ENCODE data around the gene RPLP2. TPM values are rescaled to one million over a fixed set of nuclear protein-coding genes. Genes with fewer than 3 reads are reported as not detected.

RPLP2 gene
- total RNA-seq, 1 experiment from 2014 or later: 2,582 TPM

DNA sequence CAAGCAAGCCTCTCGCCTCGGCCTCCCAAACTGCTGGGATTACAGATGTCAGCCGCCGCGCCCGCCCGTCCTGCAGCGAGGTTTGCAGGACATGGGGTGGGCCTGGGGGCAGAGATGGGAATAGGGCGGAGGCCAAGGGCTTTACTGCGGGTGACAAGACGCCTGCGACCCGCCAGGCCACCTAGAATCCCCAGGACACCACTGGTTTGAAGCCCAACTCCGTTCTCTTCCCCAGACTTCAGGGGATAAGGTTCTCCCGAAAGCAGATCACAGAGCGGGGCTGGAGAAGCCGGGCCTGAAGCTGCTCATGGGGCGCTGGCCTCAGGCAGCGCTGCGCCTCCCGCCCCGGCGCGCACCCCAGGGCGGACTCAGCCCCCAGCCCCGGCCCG, 32.2 kb downstream of the RPLP2 start (continued):
- TF ChIP-seq, protein P1, sequence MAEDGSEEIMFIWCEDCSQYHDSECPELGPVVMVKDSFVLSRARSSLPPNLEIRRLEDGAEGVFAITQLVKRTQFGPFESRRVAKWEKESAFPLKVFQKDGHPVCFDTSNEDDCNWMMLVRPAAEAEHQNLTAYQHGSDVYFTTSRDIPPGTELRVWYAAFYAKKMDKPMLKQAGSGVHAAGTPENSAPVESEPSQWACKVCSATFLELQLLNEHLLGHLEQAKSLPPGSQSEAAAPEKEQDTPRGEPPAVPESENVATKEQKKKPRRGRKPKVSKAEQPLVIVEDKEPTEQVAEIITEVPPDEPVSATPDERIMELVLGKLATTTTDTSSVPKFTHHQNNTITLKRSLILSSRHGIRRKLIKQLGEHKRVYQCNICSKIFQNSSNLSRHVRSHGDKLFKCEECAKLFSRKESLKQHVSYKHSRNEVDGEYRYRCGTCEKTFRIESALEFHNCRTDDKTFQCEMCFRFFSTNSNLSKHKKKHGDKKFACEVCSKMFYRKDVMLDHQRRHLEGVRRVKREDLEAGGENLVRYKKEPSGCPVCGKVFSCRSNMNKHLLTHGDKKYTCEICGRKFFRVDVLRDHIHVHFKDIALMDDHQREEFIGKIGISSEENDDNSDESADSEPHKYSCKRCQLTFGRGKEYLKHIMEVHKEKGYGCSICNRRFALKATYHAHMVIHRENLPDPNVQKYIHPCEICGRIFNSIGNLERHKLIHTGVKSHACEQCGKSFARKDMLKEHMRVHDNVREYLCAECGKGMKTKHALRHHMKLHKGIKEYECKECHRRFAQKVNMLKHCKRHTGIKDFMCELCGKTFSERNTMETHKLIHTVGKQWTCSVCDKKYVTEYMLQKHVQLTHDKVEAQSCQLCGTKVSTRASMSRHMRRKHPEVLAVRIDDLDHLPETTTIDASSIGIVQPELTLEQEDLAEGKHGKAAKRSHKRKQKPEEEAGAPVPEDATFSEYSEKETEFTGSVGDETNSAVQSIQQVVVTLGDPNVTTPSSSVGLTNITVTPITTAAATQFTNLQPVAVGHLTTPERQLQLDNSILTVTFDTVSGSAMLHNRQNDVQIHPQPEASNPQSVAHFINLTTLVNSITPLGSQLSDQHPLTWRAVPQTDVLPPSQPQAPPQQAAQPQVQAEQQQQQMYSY (CRISPR knock-in tag; IDR thresholded peaks at IDR 0.05): 0 out of 2 replicates have a peak, but pooled peaks have one; percentile 10
- TF ChIP-seq, protein P2, sequence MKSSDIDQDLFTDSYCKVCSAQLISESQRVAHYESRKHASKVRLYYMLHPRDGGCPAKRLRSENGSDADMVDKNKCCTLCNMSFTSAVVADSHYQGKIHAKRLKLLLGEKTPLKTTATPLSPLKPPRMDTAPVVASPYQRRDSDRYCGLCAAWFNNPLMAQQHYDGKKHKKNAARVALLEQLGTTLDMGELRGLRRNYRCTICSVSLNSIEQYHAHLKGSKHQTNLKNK (CRISPR knock-in tag; IDR thresholded peaks at IDR 0.05): no peak
- TF ChIP-seq ETV6 (CRISPR knock-in tag; IDR thresholded peaks at IDR 0.05) (no peak), ZNF416 (CRISPR knock-in tag; IDR thresholded peaks at IDR 0.05) (no peak), NR3C1 (CRISPR knock-in tag; conservative IDR thresholded peaks at IDR 0.05; ENCODE audit: low read depth) (no peak), ZNF317 (CRISPR knock-in tag; IDR thresholded peaks at IDR 0.05; ENCODE audit: borderline replicate concordance, low read depth) (no peak), ZNF425 (CRISPR knock-in tag; conservative IDR thresholded peaks at IDR 0.05) (no peak), TEAD1 (CRISPR knock-in tag; IDR thresholded peaks at IDR 0.05) (no peak), RELA (CRISPR knock-in tag; IDR thresholded peaks at IDR 0.05; ENCODE audit: borderline replicate concordance) (no peak), FOXJ3 (CRISPR knock-in tag; IDR thresholded peaks at IDR 0.05; ENCODE audit: borderline replicate concordance) (no peak), ZNF671 (CRISPR knock-in tag; IDR thresholded peaks at IDR 0.05) (no peak), RORB (CRISPR knock-in tag; IDR thresholded peaks at IDR 0.05) (no peak), E2F5 (CRISPR knock-in tag; IDR thresholded peaks at IDR 0.05) (no peak), ATF1 (CRISPR knock-in tag; IDR thresholded peaks at IDR 0.05) (no peak)
- TF ChIP-seq, protein P3, sequence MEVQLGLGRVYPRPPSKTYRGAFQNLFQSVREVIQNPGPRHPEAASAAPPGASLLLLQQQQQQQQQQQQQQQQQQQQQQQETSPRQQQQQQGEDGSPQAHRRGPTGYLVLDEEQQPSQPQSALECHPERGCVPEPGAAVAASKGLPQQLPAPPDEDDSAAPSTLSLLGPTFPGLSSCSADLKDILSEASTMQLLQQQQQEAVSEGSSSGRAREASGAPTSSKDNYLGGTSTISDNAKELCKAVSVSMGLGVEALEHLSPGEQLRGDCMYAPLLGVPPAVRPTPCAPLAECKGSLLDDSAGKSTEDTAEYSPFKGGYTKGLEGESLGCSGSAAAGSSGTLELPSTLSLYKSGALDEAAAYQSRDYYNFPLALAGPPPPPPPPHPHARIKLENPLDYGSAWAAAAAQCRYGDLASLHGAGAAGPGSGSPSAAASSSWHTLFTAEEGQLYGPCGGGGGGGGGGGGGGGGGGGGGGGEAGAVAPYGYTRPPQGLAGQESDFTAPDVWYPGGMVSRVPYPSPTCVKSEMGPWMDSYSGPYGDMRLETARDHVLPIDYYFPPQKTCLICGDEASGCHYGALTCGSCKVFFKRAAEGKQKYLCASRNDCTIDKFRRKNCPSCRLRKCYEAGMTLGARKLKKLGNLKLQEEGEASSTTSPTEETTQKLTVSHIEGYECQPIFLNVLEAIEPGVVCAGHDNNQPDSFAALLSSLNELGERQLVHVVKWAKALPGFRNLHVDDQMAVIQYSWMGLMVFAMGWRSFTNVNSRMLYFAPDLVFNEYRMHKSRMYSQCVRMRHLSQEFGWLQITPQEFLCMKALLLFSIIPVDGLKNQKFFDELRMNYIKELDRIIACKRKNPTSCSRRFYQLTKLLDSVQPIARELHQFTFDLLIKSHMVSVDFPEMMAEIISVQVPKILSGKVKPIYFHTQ (CRISPR knock-in tag; IDR thresholded peaks at IDR 0.05): no peak
- TF ChIP-seq, protein P4, sequence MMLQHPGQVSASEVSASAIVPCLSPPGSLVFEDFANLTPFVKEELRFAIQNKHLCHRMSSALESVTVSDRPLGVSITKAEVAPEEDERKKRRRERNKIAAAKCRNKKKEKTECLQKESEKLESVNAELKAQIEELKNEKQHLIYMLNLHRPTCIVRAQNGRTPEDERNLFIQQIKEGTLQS (CRISPR knock-in tag; conservative IDR thresholded peaks at IDR 0.05): no peak
- TF ChIP-seq, protein P5, sequence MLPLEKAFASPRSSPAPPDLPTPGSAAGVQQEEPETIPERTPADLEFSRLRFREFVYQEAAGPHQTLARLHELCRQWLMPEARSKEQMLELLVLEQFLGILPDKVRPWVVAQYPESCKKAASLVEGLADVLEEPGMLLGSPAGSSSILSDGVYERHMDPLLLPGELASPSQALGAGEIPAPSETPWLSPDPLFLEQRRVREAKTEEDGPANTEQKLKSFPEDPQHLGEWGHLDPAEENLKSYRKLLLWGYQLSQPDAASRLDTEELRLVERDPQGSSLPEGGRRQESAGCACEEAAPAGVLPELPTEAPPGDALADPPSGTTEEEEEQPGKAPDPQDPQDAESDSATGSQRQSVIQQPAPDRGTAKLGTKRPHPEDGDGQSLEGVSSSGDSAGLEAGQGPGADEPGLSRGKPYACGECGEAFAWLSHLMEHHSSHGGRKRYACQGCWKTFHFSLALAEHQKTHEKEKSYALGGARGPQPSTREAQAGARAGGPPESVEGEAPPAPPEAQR (CRISPR knock-in tag; IDR thresholded peaks at IDR 0.05): no peak
- TF ChIP-seq, protein P6, sequence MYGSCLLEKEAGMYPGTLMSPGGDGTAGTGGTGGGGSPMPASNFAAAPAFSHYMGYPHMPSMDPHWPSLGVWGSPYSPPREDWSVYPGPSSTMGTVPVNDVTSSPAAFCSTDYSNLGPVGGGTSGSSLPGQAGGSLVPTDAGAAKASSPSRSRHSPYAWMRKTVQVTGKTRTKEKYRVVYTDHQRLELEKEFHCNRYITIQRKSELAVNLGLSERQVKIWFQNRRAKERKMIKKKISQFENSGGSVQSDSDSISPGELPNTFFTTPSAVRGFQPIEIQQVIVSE (CRISPR knock-in tag; IDR thresholded peaks at IDR 0.05; ENCODE audit: borderline replicate concordance): no peak
